Neural cell (in vitro differentiated cells): ENCODE measurements around the gene EN1. TPM values are rescaled to one million over a fixed set of nuclear protein-coding genes. Genes with fewer than 3 reads are reported as not detected.

Experiments used
- H2AFZ ChIP-seq: fragments of 200-600, 300-800 bp; sonication (generic), shearing (Covaris generic); 2 replicates; pipeline ENCODE4 v1.6.0; 2014; ENCODE audit warnings: low read depth, mild to moderate bottlenecking, antibody characterized with exemption, low read length, moderate library complexity
- H3F3A ChIP-seq: fragments of 200-600 bp; shearing (Covaris generic); 2 replicates; pipeline ENCODE4 v1.6.1; 2016; ENCODE audit warnings: mild to moderate bottlenecking, moderate library complexity, mixed read lengths, antibody characterized with exemption, low read length; ENCODE audit not compliant: insufficient read depth, poor library complexity, severe bottlenecking
- H3K27ac ChIP-seq: fragments of 200-600, 300-800 bp; sonication (generic), shearing (Covaris generic); 2 replicates; pipeline ENCODE4 v1.5.1; 2014; ENCODE audit warnings: mild to moderate bottlenecking, low read length, moderate library complexity
- H3K27me3 ChIP-seq: fragments of 300-800, 200-600 bp; sonication (generic), shearing (Covaris generic); 2 replicates; pipeline ENCODE4 v1.6.0; 2014; ENCODE audit warnings: mild to moderate bottlenecking, low read depth, low read length, moderate library complexity; ENCODE audit not compliant: insufficient read depth
- H3K36me3 ChIP-seq: fragments of 300-800, 200-600 bp; sonication (generic), shearing (Covaris generic); 2 replicates; pipeline ENCODE4 v1.5.1; 2014; ENCODE audit warnings: mild to moderate bottlenecking, antibody characterized with exemption, low read length, moderate library complexity; ENCODE audit not compliant: insufficient read depth
- H3K4me2 ChIP-seq: fragments of 300-800, 200-600 bp; sonication (generic), shearing (Covaris generic); 2 replicates; pipeline ENCODE4 v1.6.0; 2014; ENCODE audit warnings: mild to moderate bottlenecking, low read length
- H3K4me3 ChIP-seq: fragments of 300-800, 200-600 bp; sonication (generic), shearing (Covaris generic); 2 replicates; pipeline ENCODE4 v1.5.1; 2014; ENCODE audit warnings: mild to moderate bottlenecking, low read length, moderate library complexity
- H3K79me2 ChIP-seq: fragments of 200-600 bp; shearing (Covaris generic); replicated peaks from 2 replicates; pipeline ENCODE4 v1.6.0; 2014; ENCODE audit warnings: mild to moderate bottlenecking, low read length, moderate library complexity; ENCODE audit not compliant: insufficient read depth
- H3K9ac ChIP-seq: fragments of 300-800, 200-600 bp; sonication (generic), shearing (Covaris generic); 2 replicates; pipeline ENCODE4 v1.6.1; 2016; ENCODE audit warnings: mild to moderate bottlenecking, low read length, mixed read lengths
- H3K9me2 ChIP-seq: fragments of 200-600 bp; shearing (Covaris generic); 2 replicates; pipeline ENCODE4 v1.6.1; 2016; ENCODE audit warnings: mild to moderate bottlenecking, low read length, mixed read lengths; ENCODE audit not compliant: insufficient read depth
- H3K9me3 ChIP-seq: fragments of 200-600, 300-800 bp; sonication (generic), shearing (Covaris generic); 2 replicates; pipeline ENCODE4 v1.6.1; 2016; ENCODE audit warnings: mild to moderate bottlenecking, mixed run types, low read length, moderate library complexity, mixed read lengths
- H4K20me1 ChIP-seq: fragments of 200-600 bp; shearing (Covaris generic); 2 replicates; pipeline ENCODE4 v1.6.1; 2016; ENCODE audit warnings: mild to moderate bottlenecking, mixed run types; ENCODE audit not compliant: insufficient read depth
- CTCF ChIP-seq: fragments of 450-650 bp; IDR thresholded peaks from 2 replicates; pipeline ENCODE4 v1.5.1; 2014; ENCODE audit warnings: antibody characterized with exemption, mild to moderate bottlenecking, moderate library complexity; ENCODE audit not compliant: poor library complexity, severe bottlenecking
- EP300 ChIP-seq: fragments of 450-650 bp; conservative IDR thresholded peaks from 2 replicates; pipeline ENCODE4 v1.6.1; 2014; ENCODE audit warnings: antibody characterized with exemption, mild to moderate bottlenecking, moderate library complexity; ENCODE audit not compliant: poor library complexity, severe bottlenecking
- EZH2 ChIP-seq: fragments of 200-600, 300-800 bp; shearing (Covaris generic), sonication (generic); IDR thresholded peaks from 2 replicates; pipeline ENCODE4 v1.6.1; 2014; ENCODE audit warnings: antibody characterized with exemption, low read length, borderline replicate concordance, mild to moderate bottlenecking; ENCODE audit not compliant: insufficient read depth, poor library complexity, severe bottlenecking
- MXI1 ChIP-seq: fragments of 450-650 bp; conservative IDR thresholded peaks from 2 replicates; pipeline ENCODE4 v1.6.1; 2014; ENCODE audit warnings: antibody characterized with exemption, mild to moderate bottlenecking; ENCODE audit not compliant: poor library complexity, severe bottlenecking
- POLR2AphosphoS5 ChIP-seq: IDR thresholded peaks from 2 replicates; pipeline ENCODE4 v1.6.1; 2012
- RAD21 ChIP-seq: fragments of 450-650 bp; conservative IDR thresholded peaks from 2 replicates; pipeline ENCODE4 v1.6.1; 2014; ENCODE audit warnings: antibody characterized with exemption, mild to moderate bottlenecking, moderate library complexity
- REST ChIP-seq: IDR thresholded peaks from 2 replicates; pipeline ENCODE4 v1.6.1; 2012; ENCODE audit warnings: borderline replicate concordance
- SMC3 ChIP-seq: fragments of 450-650 bp; conservative IDR thresholded peaks from 2 replicates; pipeline ENCODE4 v1.6.1; 2014; ENCODE audit warnings: antibody characterized with exemption, mild to moderate bottlenecking, moderate library complexity; ENCODE audit not compliant: poor library complexity
- TAF1 ChIP-seq: IDR thresholded peaks from 2 replicates; pipeline ENCODE4 v1.6.1; 2012; ENCODE audit warnings: low read depth
- polyA plus RNA-seq: library from polyadenylated mRNA; depleted of rRNA; stranded (reverse); fragments of >200 nt; gene quantifications from 2 replicates; pipeline ENCODE4 v1.2.3, GENCODE V29; 2014

The EN1 gene
- polyA plus RNA-seq, 1 donor from 2014 or later = not detected

GRCh38 chr2:118803012-118803411 is 44.4 kb downstream of the EN1 start:
- H4K20me1 ChIP-seq = no peaks in the 10 kb centered on the region
- no peak overlapping the region for H3K27ac ChIP-seq
- H3F3A ChIP-seq = no peaks in the 10 kb centered on the region
- H2AFZ ChIP-seq = no peak overlapping the region
- no peak overlapping the region for H3K9ac ChIP-seq
- H3K27me3 ChIP-seq = peaks cover 24% of the 10 kb centered on the region
- no peaks in the 10 kb centered on the region for H3K79me2 ChIP-seq
- H3K9me2 ChIP-seq = no peaks in the 10 kb centered on the region
- H3K36me3 ChIP-seq = no peaks in the 10 kb centered on the region
- no peak overlapping the region for H3K4me3 ChIP-seq
- H3K9me3 ChIP-seq = no peaks in the 10 kb centered on the region
- H3K4me2 ChIP-seq = no peak overlapping the region
- TF ChIP-seq RAD21 (no peak), SMC3 (no peak), EZH2 (no peak), EP300 (no peak), MXI1 (no peak), REST (no peak), POLR2AphosphoS5 (no peak), CTCF (no peak), TAF1 (no peak)

GRCh38 chr2:118801151-118801550 is 46.3 kb downstream of the EN1 start:
- no peaks in the 10 kb centered on the region for H3K79me2 ChIP-seq
- H3K4me2 ChIP-seq = no peak overlapping the region
- H3K27ac ChIP-seq = no peak overlapping the region
- no peak overlapping the region for H3K4me3 ChIP-seq
- H3K9me3 ChIP-seq = no peaks in the 10 kb centered on the region
- TF ChIP-seq MXI1 (no peak), EP300 (no peak), POLR2AphosphoS5 (no peak), REST (no peak), CTCF (no peak), TAF1 (no peak), RAD21 (no peak), SMC3 (no peak), EZH2 (no peak)
- no peaks in the 10 kb centered on the region for H3F3A ChIP-seq
- no peak overlapping the region for H2AFZ ChIP-seq
- no peaks in the 10 kb centered on the region for H3K36me3 ChIP-seq
- no peaks in the 10 kb centered on the region for H3K9me2 ChIP-seq
- peaks cover 11% of the 10 kb centered on the region for H3K27me3 ChIP-seq
- no peaks in the 10 kb centered on the region for H4K20me1 ChIP-seq
- H3K9ac ChIP-seq = no peak overlapping the region
